Gastrocnemius medialis (tissue), 4 donors: ENCODE results near the gene CNTF. TPM values are rescaled to one million over a fixed set of nuclear protein-coding genes. Genes with fewer than 3 reads are reported as not detected.

Source experiments
- ATAC-seq, 2 donors: fragments of 150-250 bp; one replicate each; pipeline ENCODE4 v1.9.1; 2016
- DNase-seq, 2 donors: peaks; one replicate each; pipeline ENCODE4 v3.0.0-alpha.2; 2019
- H3K27ac ChIP-seq, 4 donors: fragments of 200-600 bp; sonication (generic); 1 replicate in 1 of 4; 2 replicates in 3 of 4; pipeline ENCODE4 v1.5.1; 2016 to 2018; ENCODE audit warnings: mild to moderate bottlenecking in 2 of 4, moderate library complexity in 1 of 4
- H3K27me3 ChIP-seq, 3 donors: fragments of 200-600 bp; sonication (generic) in 2 of 3; 1 replicate in 1 of 3; 2 replicates in 2 of 3; pipeline versions ENCODE4 v1.5.1 to v1.6.0; 2016 to 2019; ENCODE audit warnings: mild to moderate bottlenecking in 1 of 3, moderate library complexity in 1 of 3
- H3K36me3 ChIP-seq, 2 donors: fragments of 200-600 bp; sonication (generic) in 1 of 2; one replicate each; pipeline ENCODE4 v1.5.1; 2017 to 2018
- H3K4me1 ChIP-seq, 2 donors: fragments of 200-600 bp; sonication (generic) in 1 of 2; one replicate each; pipeline ENCODE4 v1.5.1; 2016 to 2017; ENCODE audit warnings: mild to moderate bottlenecking in 2 of 2
- H3K4me3 ChIP-seq, 4 donors: fragments of 200-600 bp; sonication (generic) in 3 of 4; 1 replicate in 1 of 4; 2 replicates in 3 of 4; pipeline ENCODE4 v1.5.1; 2016 to 2019; ENCODE audit warnings: mild to moderate bottlenecking in 2 of 4
- H3K9me3 ChIP-seq, 3 donors: fragments of 200-600 bp; sonication (generic) in 2 of 3; 1 replicate in 1 of 3; 2 replicates in 2 of 3; pipeline ENCODE4 v1.5.1; 2016 to 2019
- POLR2A ChIP-seq, 2 donors: fragments of 450-650 bp; IDR thresholded peaks; one replicate each; pipeline ENCODE4 v1.6.1; 2017; ENCODE audit warnings: antibody characterized with exemption in 2 of 2, mild to moderate bottlenecking in 2 of 2, moderate library complexity in 2 of 2
- in situ Hi-C, 4 donors: fragments of 200-750 bp; cut with MboI; loops; one replicate each; pipeline versions ENCODE4 v1.15.0 to v1.8.0; 2017; ENCODE audit warnings: low sequenced_read_pairs in 4 of 4
- intact Hi-C: fragments of 100-400 bp; cut with DNase I; formaldehyde crosslinking; loops from one replicate; pipeline ENCODE4 v1.15.1; 2023; ENCODE audit warnings: low total_unique reads
- total RNA-seq, 4 donors: library from RNA; depleted of rRNA; stranded (reverse); fragments of >200 nt; gene quantifications; one replicate each; pipeline versions ENCODE4 v1.1.0 to v1.2.3, GENCODE V29; 2016
- TF ChIP-seq, protein P1 (sequence below), 5 experiments: fragments of 450-650 bp in 3 of 5; fragments of 200-600 bp in 2 of 5; sonication (generic) in 2 of 5; IDR thresholded peaks in 4 of 5; conservative IDR thresholded peaks in 1 of 5; 1 replicate in 4 of 5; 2 replicates in 1 of 5; pipeline ENCODE4 v1.5.1; 2016 to 2019; ENCODE audit warnings: antibody characterized with exemption in 5 of 5, mild to moderate bottlenecking in 3 of 5, moderate library complexity in 3 of 5

The CNTF gene
- total RNA-seq, 4 donors from 2014 or later = 3.2 to 8.5 (median 4.0) TPM

DNA sequence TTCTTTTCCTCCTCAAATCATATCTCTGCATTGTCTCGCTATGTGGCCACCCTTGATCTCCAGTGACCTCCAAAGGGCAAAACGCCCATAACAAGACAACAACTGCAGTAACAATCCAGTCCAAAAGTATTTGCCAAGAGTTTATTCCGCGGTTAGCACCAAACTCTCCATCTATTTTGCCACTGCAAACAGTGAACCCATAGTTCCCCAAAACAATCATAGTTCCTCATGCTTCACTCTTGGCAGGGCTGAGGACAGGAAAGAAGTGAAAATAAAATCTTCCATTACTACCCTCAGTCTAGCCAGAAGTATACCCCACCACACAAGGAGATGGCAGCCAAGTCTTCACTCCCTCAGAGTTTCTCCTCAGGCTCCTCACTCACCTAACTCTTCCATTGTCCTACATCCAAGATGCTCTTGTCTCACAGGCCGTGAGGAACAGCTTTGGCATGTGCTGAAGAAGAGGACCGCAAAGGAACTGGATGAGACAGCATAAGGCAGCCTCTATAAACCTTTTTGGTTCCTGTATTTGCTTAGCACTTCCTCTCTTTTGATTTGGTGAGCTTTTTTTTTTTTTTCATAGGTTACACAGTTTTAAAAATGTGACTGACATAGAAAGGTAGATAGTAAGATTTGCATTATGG is 47.0 kb upstream of the CNTF start, which contains the start of gene LPXN:
Gene LPXN, minus strand, starts transcription at position 480 of the 644 bp plus-strand sequence. Its CDS starts 84 bp downstream, at position 396.
- H3K4me1 ChIP-seq = peaks cover 45 to 50% of the 10 kb centered on the region in 2 donors
- ATAC-seq (no peak), DNase-seq (no peak)
- H3K36me3 ChIP-seq = no peaks in the 10 kb centered on the region
- intact Hi-C loops = loop anchor here (2.0 to 10.0 kb wide), 6 partner anchors 53 to 1092 kb away; partner anchors contain the start of genes FAM111A, MED19, OSBP and PATL1
- peak within 1 kb of the TSS in 2 of 4 donors; percentile 91 to 95 for H3K4me3 ChIP-seq
- no peaks in the 10 kb centered on the region for H3K27me3 ChIP-seq
- H3K27ac ChIP-seq = peak within 1 kb of the TSS; percentile 98 to 100 (median 100)
- TF ChIP-seq, protein P1, sequence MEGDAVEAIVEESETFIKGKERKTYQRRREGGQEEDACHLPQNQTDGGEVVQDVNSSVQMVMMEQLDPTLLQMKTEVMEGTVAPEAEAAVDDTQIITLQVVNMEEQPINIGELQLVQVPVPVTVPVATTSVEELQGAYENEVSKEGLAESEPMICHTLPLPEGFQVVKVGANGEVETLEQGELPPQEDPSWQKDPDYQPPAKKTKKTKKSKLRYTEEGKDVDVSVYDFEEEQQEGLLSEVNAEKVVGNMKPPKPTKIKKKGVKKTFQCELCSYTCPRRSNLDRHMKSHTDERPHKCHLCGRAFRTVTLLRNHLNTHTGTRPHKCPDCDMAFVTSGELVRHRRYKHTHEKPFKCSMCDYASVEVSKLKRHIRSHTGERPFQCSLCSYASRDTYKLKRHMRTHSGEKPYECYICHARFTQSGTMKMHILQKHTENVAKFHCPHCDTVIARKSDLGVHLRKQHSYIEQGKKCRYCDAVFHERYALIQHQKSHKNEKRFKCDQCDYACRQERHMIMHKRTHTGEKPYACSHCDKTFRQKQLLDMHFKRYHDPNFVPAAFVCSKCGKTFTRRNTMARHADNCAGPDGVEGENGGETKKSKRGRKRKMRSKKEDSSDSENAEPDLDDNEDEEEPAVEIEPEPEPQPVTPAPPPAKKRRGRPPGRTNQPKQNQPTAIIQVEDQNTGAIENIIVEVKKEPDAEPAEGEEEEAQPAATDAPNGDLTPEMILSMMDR (IDR thresholded peaks at IDR 0.05 in 4 of 5, conservative IDR thresholded peaks at IDR 0.05 in 1 of 5) = no peak
- no peak for TF ChIP-seq POLR2A (IDR thresholded peaks at IDR 0.05)
- no peaks in the 10 kb centered on the region for H3K9me3 ChIP-seq
- in situ Hi-C loops = loop anchor here in 3 of 4 donors (5.0 to 25.0 kb wide), 5 partner anchors 49 to 913 kb away; partner anchors contain the start of genes CLP1 (in 1 of the 3), CNTF (in 1 of the 3), MED19 (in 1 of the 3) and TMX2 (in 1 of the 3)

DNA sequence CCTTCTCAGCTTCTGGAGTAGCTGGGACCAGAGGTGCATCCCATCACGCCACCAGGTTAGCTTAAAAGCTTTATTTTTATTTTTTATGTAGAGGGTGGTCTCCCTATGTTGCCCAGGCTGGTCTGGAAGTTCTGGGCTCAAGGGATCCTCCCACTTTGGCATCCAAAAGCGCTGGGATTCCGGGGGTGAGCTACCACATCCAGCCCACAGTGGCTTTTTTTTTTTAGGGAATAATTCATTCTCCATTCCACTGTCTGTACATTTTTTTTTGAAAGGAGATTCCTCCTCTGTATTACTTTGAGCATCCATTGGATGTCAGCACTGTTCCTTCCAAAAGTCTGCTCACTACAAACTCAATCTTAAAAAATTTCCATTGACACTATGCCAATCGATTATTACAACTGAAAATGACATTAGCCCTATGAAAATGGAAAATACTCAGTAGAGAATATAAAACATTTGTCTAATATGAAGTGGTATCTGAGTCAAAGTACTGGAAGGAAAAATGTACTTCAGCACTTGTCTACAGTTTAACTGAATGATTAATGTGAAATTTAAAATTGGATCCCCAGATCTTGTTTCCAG is 45.5 kb upstream of the CNTF start:
- in situ Hi-C loops = loop anchor here in 3 of 4 donors (5.0 to 25.0 kb wide), 5 partner anchors 48 to 915 kb away; partner anchors contain the start of genes CLP1 (in 1 of the 3), CNTF (in 1 of the 3), MED19 (in 1 of the 3) and TMX2 (in 1 of the 3)
- Histone ChIP-seq H3K36me3 (no peaks in the 10 kb centered on the region), H3K4me1 (peaks cover 60 to 65% of the 10 kb centered on the region in 2 donors), H3K9me3 (no peaks in the 10 kb centered on the region), H3K27ac (peak overlapping the region; percentile 98 to 100 (median 100)), H3K27me3 (no peaks in the 10 kb centered on the region), H3K4me3 (peak overlapping the region; percentile 91 to 95 (median 94))
- ATAC-seq (no peak), DNase-seq (no peak)
- intact Hi-C loops = loop anchor here (1.0 to 10.0 kb wide), 7 partner anchors 52 to 1090 kb away; partner anchors contain the start of genes FAM111A, MED19, OSBP and PATL1
- TF ChIP-seq, protein P1 (IDR thresholded peaks at IDR 0.05 in 4 of 5, conservative IDR thresholded peaks at IDR 0.05 in 1 of 5) = peak in 4 of 5 experiments; percentile 20 to 48 (median 30)
- no peak for TF ChIP-seq POLR2A (IDR thresholded peaks at IDR 0.05)

DNA sequence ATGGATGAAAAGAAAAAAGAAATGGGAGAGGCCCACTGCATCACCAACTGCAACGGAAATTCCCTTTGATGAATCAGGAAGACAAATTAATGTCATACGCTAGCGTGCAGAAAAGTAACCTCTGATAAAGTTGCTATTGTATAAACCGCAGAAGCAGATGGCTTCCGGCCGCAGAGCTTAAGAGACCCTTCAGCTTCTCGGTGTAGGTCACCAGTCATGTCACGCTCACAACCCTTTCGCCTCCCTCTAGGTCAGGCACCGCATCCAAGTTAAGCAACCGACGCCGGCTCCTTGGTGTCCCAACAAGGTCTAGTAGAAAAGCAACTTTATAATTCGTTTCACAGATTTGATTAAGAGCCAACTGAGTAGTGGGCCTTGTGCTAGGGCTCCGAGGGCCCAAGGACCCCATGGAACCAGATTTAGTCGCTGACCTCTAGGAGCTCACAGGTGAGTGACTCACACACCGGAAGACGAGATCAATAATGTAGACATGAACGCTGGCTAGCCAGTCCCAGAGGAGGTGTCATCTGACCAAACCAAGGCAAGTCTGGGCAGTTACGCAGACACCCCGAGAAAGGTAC is 44.8 kb upstream of the CNTF start:
- in situ Hi-C loops (loop anchor here in 3 of 4 donors (5.0 to 25.0 kb wide), 5 partner anchors 47 to 915 kb away; partner anchors contain the start of genes CLP1 (in 1 of the 3), CNTF (in 1 of the 3), MED19 (in 1 of the 3) and TMX2 (in 1 of the 3)), intact Hi-C loops (loop anchor here (1.0 to 10.0 kb wide), 10 partner anchors 39 to 1253 kb away; partner anchors contain the start of genes FAM111A, MED19, OSBP and PATL1)
- DNase-seq (peak; percentile 45 to 65), ATAC-seq (peak; percentile 21 to 24)
- TF ChIP-seq, protein P1 (IDR thresholded peaks at IDR 0.05 in 4 of 5, conservative IDR thresholded peaks at IDR 0.05 in 1 of 5) = peak in 1 of 5 experiments; percentile 8
- TF ChIP-seq POLR2A (IDR thresholded peaks at IDR 0.05) = peak; percentile 18 to 19
- H3K4me3 ChIP-seq = peak overlapping the region; percentile 91 to 95 (median 94)
- peaks cover 67 to 70% of the 10 kb centered on the region in 2 donors for H3K4me1 ChIP-seq
- no peaks in the 10 kb centered on the region for H3K36me3 ChIP-seq
- H3K27ac ChIP-seq = peak overlapping the region; percentile 98 to 100 (median 100)
- H3K9me3 ChIP-seq = no peaks in the 10 kb centered on the region
- no peaks in the 10 kb centered on the region for H3K27me3 ChIP-seq

DNA sequence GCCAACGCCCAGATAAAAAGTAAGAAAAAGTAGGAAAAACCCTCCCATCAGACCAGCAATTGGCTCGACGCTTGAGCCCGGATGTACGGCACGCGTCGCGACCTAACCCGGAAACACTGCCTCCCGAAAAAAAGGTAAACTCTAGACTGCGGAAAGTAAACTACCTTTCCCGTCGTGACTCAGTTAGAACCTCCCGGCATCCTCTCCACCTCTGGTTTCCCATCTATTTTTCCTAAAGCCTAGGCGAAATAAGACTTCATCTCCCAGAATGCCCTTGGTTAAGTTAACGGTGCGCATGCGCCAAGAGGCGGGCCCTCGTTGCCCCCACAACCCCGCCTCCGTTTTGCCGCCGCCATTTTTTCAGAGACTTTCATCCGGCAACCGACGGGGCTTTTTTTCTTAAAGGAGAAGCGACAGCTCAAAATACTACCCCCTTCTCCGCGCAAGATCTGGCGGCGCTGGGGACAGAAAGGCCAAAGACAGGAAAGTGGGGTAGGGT is 44.3 kb upstream of the CNTF start:
- Histone ChIP-seq H3K36me3 (no peaks in the 10 kb centered on the region), H3K4me3 (peak overlapping the region; percentile 91 to 95 (median 94)), H3K4me1 (peaks cover 72% of the 10 kb centered on the region in 2 donors), H3K9me3 (no peaks in the 10 kb centered on the region), H3K27me3 (no peaks in the 10 kb centered on the region), H3K27ac (peak overlapping the region; percentile 98 to 100 (median 100))
- DNase-seq (peak; percentile 92 to 96), ATAC-seq (peak; percentile 72 to 77)
- intact Hi-C loops (loop anchor here (2.0 to 10.0 kb wide), 8 partner anchors 39 to 1253 kb away; partner anchors contain the start of genes FAM111A, MED19, OSBP and PATL1), in situ Hi-C loops (loop anchor here in 3 of 4 donors (5.0 to 25.0 kb wide), 5 partner anchors 47 to 916 kb away; partner anchors contain the start of genes CLP1 (in 1 of the 3), CNTF (in 1 of the 3), MED19 (in 1 of the 3) and TMX2 (in 1 of the 3))
- TF ChIP-seq POLR2A (IDR thresholded peaks at IDR 0.05) = no peak
- TF ChIP-seq, protein P1 (IDR thresholded peaks at IDR 0.05 in 4 of 5, conservative IDR thresholded peaks at IDR 0.05 in 1 of 5) = no peak
